Pons (tissue), 1 donor: ENCODE measurements around the gene ATP10B.
"Not testable (repeated sequence)": the region's sequence is repeated elsewhere in the genome, so short reads cannot be mapped to it uniquely, and the experiment has no call there.

Source experiments
- DNase-seq: peaks from one replicate; pipeline ENCODE4 v3.0.0-alpha.2; 2016; ENCODE audit warnings: low spot score

Gene ATP10B

DNA sequence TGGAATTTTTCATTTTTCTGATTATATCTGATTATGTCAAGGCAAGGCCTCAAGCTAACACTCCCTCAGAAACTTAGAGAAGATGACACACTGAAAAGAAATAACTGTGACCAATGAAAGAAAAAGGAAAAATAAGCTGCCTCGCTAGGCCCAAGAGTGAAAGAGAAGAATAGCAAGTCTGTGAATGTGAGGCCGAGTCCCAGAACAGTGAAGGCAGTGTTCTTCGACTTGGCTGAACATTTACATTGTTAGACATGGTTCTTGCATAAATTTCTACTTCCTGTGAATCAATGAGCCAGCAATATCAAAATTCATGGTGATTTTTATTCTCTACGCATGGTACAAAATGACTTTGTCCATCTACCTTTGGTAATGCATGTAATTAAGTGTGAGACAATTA lies at the start of gene ATP10B:
TSS of gene ATP10B (minus strand) at position 163 of the 400 bp plus-strand sequence. CDS start 164,137 bp downstream, outside the sequence.
- peak; percentile 97 for DNase-seq

DNA sequence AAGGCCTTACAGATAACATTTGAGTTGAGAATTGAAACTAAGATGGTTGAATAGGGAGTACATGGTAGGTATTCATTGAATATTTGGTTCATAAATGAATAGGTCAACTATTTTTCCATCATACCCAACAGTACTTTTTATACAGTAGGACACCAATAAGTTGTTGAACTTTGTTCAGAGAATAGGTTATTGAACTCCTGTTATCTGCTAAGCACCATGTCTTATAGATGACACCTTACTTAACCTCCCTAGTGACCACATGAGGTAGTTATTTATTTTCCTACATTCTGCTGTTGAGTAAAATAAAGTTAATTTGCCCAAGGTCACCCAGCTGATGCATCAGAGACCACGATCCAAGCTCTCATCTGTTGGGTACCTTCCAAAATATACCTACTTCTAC lies 49.6 kb upstream of the ATP10B start:
- DNase-seq: no peak

DNA sequence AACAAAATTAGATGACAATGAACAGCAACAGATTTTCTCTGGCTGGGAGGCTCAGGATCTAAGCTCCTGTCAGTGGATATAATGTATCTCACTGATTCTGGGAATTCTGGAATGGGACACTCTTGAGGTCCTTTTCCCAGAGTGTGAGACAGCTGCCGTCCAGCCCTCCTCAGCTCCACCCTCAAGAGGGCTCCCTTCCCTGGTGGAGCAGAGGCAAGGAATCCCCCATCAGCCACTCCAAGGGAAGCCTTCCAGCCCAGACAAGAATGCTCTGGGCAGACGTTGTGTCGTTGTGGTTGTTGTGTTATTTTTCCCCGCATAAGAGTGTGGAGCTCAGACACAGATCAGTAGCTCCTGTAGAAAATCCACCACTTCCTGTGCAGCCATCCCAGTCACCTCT lies 47.7 kb upstream of the ATP10B start:
- no peak for DNase-seq

GRCh38 chr5:160893180-160893964 lies 41.4 kb upstream of the ATP10B start:
- not testable (repeated sequence) for DNase-seq

DNA sequence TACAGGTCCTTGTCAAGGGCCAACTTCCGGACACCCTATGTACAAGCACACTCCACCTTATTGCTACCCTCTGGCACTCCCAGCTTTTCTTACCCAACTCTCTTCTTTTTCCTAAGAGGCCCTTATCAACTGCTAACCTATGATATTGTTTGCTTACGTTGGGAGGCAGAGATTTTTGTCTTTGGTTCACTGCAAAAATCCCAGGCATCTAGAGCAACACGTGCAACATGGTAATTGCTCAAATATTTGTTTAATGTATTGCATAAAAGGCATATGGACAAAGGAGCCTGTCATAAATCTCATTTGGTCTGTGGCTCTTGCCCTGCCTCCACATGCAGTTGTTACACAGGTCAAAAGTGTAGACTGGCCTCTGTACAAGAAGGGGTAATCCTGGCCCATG lies 35.8 kb upstream of the ATP10B start:
- DNase-seq: no peak

DNA sequence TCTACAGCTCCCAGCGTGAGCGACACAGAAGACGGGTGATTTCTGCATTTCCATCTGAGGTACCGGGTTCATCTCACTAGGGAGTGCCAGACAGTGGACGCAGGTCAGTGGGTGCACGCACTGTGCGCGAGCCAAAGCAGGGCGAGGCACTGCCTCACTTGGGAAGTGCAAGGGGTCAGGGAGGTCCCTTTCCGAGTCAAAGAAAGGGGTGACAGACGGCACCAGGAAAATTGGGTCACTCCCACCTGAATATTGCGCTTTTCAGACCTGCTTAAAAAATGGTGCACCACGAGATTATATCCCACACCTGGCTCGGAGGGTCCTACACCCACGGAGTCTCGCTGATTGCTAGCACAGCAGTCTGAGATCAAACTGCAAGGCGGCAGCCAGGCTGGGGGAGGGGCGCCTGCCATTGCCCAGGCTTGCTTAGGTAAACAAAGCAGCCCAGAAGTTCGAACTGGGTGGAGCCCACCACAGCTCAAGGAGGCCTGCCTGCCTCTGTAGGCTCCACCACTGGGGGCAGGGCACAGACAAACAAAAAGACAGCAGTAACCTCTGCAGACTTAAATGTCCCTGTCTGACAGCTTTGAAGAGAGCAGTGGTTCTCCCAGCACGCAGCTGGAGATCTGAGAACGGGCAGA lies 21.7 kb upstream of the ATP10B start:
- DNase-seq: not testable (repeated sequence)

GRCh38 chr5:160869989-160870521 lies 18.0 kb upstream of the ATP10B start:
- DNase-seq: no peak

- DNase-seq: no peak
These were observed 16.0 kb upstream of the ATP10B start for GRCh38 chr5:160867976-160868375.

- no peak for DNase-seq
These were observed 560 bp downstream of the ATP10B start for GRCh38 chr5:160851451-160851850.

- peak; percentile 58 for DNase-seq
These were observed 1.6 kb downstream of the ATP10B start for GRCh38 chr5:160850421-160850820.

GRCh38 chr5:160847526-160848085 lies 4.4 kb downstream of the ATP10B start:
- peak; percentile 9 for DNase-seq

GRCh38 chr5:160846642-160847041 lies 5.4 kb downstream of the ATP10B start:
- DNase-seq: peak; percentile 17

DNA sequence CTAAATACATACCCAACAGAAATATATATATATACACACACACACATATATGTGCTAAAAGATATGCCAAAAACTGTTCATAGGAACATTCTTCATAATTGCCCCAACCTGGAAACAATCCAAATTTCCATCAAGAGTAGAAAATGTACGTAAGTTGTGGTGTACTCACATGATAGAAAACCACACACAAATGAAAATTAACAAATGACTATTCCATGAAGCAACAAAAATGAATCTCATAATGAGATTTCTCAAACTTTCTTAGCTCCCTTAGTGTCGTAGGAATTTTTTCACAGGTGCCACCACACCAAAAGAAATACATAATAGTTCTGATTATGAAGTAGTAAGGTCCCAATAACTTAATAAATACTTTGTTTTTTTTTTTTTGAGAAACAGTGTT lies 7.8 kb downstream of the ATP10B start:
- no peak for DNase-seq

GRCh38 chr5:160843240-160843639 lies 8.8 kb downstream of the ATP10B start:
- DNase-seq: no peak

GRCh38 chr5:160837749-160838593 lies 14.0 kb downstream of the ATP10B start:
- no peak for DNase-seq

DNA sequence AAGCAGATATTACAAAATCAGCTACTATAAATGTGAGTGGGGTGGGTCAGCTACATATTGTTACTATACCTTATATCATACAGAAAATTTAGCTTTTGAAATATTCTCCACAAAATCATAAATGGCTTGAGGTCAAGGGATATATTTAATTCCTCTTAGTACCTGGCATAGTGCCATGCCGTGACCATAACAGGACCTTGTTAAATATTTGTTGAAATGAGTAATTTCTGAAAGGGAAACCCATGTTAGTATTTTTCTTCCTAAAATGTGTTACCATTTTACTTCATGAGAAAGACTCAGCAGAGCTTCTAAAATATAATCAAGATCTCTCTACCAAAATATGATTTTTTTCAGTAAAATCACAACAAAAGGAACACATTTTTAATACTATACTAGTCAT lies 14.8 kb downstream of the ATP10B start:
- no peak for DNase-seq

- DNase-seq: no peak
These were observed 16.0 kb downstream of the ATP10B start for GRCh38 chr5:160835818-160836528.

DNA sequence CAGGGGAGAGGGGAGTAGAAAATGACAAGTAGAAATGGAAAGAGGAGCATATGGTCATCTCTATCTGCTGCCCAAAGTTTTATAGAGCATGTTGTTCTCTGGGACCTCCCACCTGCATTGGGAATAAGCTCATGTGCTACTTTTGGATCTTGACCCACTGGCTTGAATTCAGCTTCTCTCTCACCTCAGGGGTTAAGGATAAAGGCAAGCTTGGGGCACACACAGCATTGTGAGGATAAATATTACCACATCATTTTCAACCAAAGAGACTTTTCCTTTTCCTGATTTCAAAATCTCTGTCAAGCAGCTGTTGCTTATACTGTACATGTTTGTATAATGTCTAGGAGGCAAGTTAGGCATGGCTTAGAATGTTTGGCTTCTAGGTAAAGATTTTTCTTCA lies 16.6 kb downstream of the ATP10B start:
- no peak for DNase-seq

- DNase-seq: no peak
These were observed 18.2 kb downstream of the ATP10B start for GRCh38 chr5:160833806-160834205.

GRCh38 chr5:160831801-160832200 lies 20.2 kb downstream of the ATP10B start:
- DNase-seq: peak; percentile 19

GRCh38 chr5:160824301-160825001 lies 27.6 kb downstream of the ATP10B start:
- DNase-seq: no peak
